HL-60/S4 (cell line): ENCODE data around the gene ZYG11A.

Experiments
- in situ Hi-C: fragments of 300-500 bp; cut with MboI; formaldehyde crosslinking; loops from 2 replicates; pipeline ENCODE4 v1.14.3; 2022; ENCODE audit warnings: low sequenced_read_pairs

The ZYG11A gene

DNA sequence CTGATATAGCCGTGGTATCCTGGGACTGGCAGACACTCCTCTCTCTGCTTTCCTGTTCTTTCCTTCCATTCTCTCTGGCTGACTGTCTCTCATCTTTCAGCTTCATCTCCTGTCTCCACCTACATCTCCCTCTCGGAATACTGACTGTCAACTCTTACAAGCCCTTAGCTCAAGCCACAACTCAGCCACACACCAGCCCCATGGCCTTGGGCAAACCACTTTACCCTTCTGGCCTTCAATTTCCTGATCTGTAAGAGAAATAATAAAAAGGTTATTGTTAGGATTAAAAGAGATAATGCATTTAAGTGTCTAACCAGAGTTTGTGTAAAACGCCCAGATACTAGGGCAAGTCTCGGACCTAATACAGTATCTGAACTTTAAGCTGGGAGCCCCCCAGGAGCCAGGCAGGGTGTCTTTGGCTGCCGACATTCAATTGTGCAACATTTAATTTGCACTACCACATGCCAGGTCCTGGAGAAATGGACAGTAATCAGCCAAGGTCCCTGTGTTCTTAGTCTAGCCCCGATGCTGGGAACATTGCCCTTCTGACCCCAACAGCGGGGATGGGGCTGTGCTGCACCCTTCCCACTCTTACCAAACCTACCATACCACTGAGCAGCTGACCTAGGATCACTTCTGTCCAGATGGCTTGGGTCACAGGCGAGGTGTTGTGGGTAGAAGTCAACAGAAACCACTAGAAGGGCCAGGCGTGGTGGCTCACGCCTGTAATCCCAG, 73.8 kb downstream of the ZYG11A start:
- in situ Hi-C loops: loop anchor here (25.0 kb wide), 1 partner anchor 271 kb away; the partner anchor contains the start of gene CPT2

DNA sequence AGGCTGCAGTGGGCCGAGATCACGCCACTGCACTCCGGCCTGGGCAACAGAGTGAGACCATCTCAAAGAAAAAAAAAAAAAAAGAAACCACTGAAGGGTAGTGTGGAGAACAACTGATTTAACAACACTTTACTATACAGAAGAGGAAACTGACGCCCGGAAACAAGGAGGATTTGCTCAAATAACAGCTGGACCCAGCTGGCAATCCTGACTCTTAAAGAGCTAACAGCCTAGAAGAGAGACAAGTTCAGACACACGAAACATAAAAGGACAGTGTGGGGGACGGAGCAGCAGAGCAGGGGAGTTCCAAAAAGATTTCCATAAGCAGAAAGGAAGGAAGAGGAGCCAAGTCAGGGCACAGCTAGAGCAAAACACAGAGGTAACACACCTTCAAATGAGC, 74.6 kb downstream of the ZYG11A start:
- in situ Hi-C loops: loop anchor here (25.0 kb wide), 1 partner anchor 270 kb away; the partner anchor contains the start of gene CPT2

- in situ Hi-C loops: loop anchor here (25.0 kb wide), 1 partner anchor 270 kb away; the partner anchor contains the start of gene CPT2
Measured at GRCh38 chr1:52917581-52917980, 75.0 kb downstream of the ZYG11A start.

DNA sequence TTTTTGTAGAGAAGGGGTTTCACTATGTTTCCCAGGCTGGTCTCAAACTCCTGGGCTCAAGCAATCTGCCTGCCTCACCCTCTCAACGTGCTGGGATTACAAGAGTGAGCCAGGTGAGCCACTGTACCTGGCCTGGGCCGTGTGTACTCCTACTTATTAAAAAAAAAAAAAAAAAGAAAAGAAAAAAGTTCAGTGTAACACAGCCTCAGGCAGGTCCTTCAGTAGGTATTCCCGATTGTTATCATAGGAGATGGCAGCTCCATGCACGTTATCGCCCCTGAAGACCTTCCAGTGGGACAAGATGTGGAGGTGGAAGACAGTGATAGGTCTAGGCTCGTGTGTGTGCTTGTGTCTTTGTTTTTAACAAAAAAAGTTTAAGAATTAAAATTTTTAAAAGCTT, 75.6 kb downstream of the ZYG11A start:
- in situ Hi-C loops: loop anchor here (25.0 kb wide), 1 partner anchor 269 kb away; the partner anchor contains the start of gene CPT2

- in situ Hi-C loops: loop anchor here (25.0 kb wide), 1 partner anchor 268 kb away; the partner anchor contains the start of gene CPT2
Measured at GRCh38 chr1:52919051-52919722, 76.6 kb downstream of the ZYG11A start.

GRCh38 chr1:52919723-52920483, 77.3 kb downstream of the ZYG11A start:
- in situ Hi-C loops: loop anchor here (25.0 kb wide), 1 partner anchor 267 kb away; the partner anchor contains the start of gene CPT2

- in situ Hi-C loops: loop anchor here (25.0 kb wide), 1 partner anchor 266 kb away; the partner anchor contains the start of gene CPT2
Measured at GRCh38 chr1:52920791-52921291, 78.3 kb downstream of the ZYG11A start.

GRCh38 chr1:52925571-52926005, 83.0 kb downstream of the ZYG11A start:
- in situ Hi-C loops: no loop called here

GRCh38 chr1:52926864-52927211, 84.3 kb downstream of the ZYG11A start:
- in situ Hi-C loops: no loop called here

GRCh38 chr1:52927212-52928014, 84.9 kb downstream of the ZYG11A start, which contains the start of gene SCP2:
Gene SCP2, plus strand, starts transcription at chr1:52927276. Its CDS starts 121 bp downstream, at chr1:52927397.
- in situ Hi-C loops: no loop called here

DNA sequence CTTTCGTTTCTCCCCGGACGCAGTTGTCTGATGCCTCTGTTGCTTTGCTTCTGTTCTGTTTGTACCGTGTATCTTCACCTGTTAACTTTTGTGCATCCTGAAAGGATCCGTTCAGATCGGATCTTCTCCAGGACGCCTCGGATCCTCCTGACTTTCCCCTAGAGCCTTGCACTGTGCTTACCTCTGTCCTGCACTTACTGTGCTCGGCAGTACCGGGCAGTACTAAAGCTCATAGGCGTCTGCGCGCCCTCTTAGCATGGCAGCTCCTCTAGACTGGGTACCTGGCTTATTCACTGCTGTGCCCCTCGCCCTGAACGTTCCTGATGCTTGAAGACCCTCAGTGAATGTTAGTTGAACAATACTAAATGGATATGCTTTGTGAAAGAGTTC, 85.5 kb downstream of the ZYG11A start:
- in situ Hi-C loops: no loop called here

DNA sequence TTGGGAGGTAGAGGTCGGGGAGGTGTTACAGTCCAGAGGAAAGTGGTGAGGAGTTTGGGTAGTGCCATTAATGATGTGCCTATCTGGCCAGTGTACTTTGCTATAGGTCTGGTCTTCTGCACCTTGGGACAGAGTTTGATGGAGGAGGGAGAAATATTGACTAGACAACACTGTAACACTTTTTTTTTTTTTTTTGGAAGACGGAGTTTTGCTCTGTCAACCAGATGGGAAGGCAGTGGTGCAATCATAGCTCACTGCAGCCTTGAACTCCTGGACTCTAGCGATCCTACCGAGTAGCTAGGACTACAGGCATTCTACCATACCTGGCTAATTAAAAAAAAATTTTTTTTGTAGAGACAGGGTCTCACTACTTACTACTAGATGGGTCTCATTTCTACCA, 86.5 kb downstream of the ZYG11A start:
- in situ Hi-C loops: no loop called here

DNA sequence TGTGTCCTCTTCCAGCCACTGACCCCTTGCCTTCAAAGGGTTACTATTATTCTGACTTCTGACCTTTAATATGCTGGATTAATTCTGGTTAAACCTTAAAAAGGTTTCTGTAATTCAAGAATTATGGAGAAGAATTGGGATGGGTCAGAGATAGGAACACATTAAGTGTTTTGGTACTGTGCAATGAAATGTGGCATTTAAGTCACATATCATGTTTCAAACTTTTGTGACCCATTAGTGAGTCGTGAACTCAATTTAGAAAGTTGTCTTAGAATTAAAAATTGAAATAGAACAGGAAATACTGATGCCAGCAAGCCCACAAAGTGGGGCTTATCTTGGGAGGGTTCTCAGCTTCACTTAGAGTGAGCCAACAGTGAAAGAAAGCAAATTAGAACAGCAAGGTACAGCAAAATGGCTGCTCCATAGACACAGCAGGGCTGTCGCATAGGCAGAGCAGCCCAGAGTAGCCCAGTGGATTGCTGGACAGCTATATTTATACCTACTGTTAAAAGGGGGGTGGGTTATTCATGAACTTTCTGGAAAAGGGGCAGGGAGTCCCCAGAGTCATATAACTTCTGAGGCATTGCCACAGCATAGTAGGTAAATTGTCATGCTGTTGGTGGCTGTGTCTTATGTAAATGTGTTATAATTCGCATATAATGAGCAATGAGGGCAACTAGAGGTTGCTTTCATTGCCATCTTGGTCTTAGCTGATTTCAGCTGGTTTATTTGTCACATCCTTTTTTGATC, 95.0 kb downstream of the ZYG11A start:
- in situ Hi-C loops: no loop called here

GRCh38 chr1:52938183-52938451, 95.6 kb downstream of the ZYG11A start:
- in situ Hi-C loops: no loop called here

GRCh38 chr1:52943876-52944416, 101.4 kb downstream of the ZYG11A start:
- in situ Hi-C loops: no loop called here

DNA sequence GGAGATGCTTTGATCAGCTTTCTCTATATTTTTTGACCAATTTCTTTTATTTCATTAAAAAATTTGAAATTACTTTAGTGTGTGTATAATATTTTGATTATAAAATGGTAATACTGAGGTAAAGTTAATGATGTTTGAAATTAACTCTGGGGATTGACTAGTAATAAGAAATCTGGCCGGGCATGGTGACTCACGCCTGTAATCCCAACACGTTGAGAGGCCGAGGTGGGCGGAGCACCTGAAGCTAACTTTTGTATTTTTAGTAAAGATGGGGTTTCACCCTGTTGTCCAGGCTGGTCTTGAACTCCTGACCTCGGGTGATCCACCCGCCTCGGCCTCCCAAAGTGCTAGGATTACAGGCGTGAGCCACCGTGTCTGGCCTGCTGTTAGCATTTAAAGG, 102.0 kb downstream of the ZYG11A start:
- in situ Hi-C loops: no loop called here
